HG02884 (cell line): ENCODE results near the gene TTC34.
"Not testable (repeated sequence)": the region's sequence is repeated elsewhere in the genome, so short reads cannot be mapped to it uniquely, and the experiment has no call there.

Experiments used
- ATAC-seq: cut with Tn5 transposase; IDR thresholded peaks from one replicate; pipeline ENCODE4 v1.9.1; 2021; ENCODE audit warnings: mild to moderate bottlenecking, moderate library complexity; ENCODE audit not compliant: unreplicated experiment

TTC34 gene

DNA sequence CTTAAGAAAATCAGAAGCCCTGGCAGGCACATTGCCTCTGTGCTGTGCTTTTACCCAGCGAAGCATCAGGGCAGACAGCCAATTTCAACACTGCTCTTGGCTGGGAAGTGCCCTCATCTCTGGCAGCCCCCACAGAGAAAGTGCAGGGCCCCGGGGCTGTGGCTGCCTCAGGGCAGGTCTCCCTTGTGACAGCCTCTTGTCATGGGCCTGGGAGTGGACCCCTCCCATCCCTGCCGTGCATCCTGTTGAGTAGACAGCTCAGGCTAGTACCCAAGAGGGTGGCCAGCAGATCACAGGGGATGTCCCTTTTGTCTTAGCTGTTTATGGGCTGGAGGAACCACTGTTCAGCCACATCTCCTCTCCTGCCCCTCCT, 23.3 kb downstream of the TTC34 start:
- no peak for ATAC-seq

DNA sequence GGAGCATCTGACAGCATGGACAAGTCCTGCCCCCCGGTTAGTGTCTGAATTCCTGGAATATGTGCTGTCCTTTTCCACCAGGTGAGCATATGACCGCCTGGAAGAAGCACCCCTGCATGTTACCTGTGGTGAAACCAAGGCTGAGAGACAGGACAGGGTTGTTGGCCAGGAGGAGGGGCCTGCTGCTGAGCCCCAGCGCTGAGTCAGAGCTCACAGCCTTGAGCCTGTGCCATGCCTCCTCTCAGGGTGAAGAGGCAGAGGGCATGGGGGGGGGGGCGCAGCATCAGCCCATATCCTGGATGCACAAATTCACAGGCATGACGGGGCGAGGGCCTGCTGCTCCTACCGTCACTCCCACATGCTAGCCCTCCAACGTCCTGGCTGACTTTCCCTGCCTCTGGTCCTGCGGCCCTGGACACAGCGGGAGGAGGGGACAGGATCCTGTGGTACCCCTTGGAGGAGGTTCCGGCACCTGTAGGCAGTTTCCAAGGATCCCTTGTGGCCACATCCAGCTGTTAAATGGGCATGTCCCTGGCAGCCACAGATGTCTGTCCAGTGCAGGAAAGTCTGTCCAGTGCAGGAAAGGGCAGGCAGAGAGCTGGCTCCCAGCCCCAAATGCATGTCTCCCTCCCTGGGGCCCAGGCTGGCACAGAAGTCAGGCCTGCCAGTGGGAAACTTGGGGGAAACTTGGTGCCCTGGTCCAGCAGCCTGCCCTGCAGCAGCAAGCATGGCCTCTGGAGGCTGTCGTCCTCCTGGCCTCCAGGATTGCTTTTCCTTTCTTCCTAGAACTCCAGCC, 23.9 kb downstream of the TTC34 start:
- no peak for ATAC-seq

DNA sequence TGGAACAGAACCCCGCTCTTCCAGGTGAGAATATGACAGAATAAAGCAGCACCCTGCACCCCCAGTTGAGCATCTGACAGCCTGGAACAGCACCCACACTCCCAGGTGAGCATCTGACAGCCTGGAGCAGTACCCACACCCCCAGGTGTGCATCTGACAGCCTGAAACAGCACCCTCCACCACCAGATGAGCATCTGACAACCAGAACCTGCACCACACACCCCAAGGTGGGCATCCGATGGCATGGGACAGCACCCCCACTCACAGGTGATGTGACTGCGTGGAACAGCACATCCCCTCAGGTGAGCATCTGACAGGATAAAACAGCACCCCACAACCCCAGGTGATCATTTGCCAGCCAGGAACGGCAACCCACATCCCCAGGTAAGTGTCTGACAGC, 26.2 kb downstream of the TTC34 start:
- not testable (repeated sequence) for ATAC-seq

- ATAC-seq, result not testable (repeated sequence)
Observed at GRCh38 chr1:2768052-2768451, 33.4 kb downstream of the TTC34 start.

GRCh38 chr1:2759433-2759832, 42.1 kb downstream of the TTC34 start:
- ATAC-seq, result not testable (repeated sequence)

DNA sequence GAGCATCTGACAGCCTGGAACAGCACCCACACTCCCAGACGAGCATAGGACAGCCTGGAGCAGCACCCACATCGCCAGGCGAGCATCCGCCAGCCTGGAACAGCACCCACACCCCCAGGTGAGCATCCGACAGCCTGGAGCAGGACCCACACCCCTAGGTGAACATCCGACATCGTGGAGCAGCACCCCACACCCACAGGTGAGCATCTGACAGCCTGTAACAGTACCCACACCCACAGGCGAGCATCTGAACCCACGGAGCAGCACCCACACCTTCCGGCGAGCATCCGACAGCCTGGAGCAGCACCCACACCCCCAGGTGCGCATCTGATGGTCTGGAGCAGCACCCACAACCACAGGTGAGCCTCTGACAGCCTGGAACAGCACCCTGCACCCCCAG, 44.0 kb downstream of the TTC34 start:
- ATAC-seq, result not testable (repeated sequence)

- ATAC-seq, result not testable (repeated sequence)
Observed at GRCh38 chr1:2755426-2755825, 46.1 kb downstream of the TTC34 start.

DNA sequence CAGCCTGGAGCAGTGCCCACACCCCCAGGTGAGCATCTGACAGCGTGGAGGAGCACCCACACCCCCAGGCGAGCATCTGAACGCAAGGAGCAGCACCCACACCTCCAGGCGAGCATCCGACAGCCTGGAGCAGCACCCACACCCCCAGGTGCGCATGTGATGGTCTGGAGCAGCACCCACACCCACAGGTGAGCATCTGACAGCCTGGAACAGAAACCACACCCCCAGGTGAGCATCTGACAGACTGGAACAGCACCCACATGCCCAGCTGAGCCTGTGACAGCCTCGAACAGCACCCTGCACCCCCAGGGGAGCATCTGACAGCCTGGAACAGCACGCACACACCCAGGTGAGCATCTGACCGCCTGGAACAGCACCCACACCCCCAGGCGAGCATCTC, 46.9 kb downstream of the TTC34 start:
- ATAC-seq, result not testable (repeated sequence)

- not testable (repeated sequence) for ATAC-seq
Observed at GRCh38 chr1:2752503-2752902, 49.0 kb downstream of the TTC34 start.

DNA sequence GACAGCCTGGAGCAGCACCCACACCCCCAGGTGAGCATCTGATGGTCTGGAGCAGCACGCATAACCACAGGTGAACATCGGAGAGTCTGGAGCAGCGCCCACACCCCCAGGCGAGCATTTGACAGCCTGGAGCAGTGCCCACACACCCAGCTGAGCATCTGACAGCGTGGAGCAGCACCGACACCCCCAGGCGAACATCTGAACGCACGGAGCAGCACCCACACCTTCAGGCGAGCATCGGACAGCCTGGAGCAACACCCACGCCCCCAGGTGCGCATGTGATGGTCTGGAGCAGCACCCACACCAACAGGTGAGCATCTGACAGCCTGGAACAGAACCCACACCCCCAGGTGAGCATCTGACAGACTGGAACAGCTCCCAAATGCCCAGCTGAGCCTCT, 49.6 kb downstream of the TTC34 start:
- not testable (repeated sequence) for ATAC-seq

- ATAC-seq, result not testable (repeated sequence)
Observed at GRCh38 chr1:2750766-2751730, 50.4 kb downstream of the TTC34 start.

GRCh38 chr1:2750041-2750680, 51.3 kb downstream of the TTC34 start:
- ATAC-seq, result not testable (repeated sequence)

- not testable (repeated sequence) for ATAC-seq
Observed at GRCh38 chr1:2748626-2749025, 52.9 kb downstream of the TTC34 start.

DNA sequence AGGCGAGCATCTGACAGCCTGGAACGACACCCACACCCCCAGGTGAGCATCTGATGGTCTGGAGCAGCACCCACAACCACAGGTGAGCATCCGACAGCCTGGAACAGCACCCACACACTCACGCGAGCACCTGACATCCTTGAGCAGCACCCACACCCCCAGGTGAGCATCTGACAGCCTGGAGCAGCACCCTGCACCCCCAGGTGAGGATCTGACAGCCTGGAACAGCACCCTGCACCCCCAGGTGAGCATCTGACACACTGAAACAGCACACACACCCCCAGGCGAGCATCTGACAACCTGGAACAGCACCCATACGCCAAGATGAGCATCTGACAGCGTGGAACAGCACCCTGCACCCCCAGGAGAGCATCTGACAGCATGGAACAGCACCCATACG, 106.7 kb downstream of the TTC34 start:
- ATAC-seq, result not testable (repeated sequence)

- not testable (repeated sequence) for ATAC-seq
Observed at GRCh38 chr1:2690180-2690579, 111.3 kb downstream of the TTC34 start.

DNA sequence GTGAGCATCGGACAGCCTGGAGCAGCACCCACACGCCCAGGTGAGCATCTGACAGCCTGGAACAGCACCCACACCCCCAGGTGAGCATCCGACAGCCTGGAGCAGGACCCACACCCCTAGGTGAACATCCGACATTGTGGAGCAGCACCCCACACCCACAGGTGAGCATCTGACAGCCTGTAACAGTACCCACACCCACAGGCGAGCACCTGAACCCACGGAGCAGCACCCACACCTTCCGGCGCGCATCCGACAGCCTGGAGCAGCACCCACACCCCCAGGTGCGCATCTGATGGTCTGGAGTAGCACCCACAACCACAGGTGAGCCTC, 113.2 kb downstream of the TTC34 start:
- ATAC-seq, result not testable (repeated sequence)

DNA sequence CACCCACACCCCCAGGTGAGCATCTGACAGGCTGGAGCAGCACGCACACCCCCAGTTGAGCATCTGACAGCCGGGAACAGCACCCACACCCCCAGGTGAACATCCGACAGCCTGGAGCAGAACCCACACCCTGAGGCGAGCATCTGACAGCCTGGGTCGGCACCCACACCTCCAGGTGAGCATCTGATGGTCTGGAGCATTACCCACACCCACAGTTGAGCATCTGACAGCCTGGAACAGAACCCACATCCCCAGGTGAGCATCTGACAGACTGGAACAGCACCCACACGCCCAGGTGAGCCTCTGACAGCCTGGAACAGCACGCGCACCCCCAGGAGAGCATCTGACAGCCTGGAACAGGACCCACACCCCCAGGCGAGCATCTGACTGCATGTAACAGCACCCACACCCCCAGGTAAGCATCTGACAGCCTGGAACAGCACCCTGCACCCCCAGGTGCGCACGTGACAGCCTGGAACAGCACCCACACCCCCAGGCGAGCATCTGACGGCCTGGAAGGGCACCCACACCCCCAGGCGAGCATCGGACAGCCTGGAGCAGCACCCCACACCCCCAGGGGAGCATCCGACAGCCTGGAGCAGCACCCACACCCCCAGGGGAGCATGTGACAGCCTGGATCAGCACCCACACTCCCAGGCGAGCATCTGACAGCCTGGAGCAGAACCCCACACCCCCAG, 113.7 kb downstream of the TTC34 start:
- ATAC-seq, result not testable (repeated sequence)

DNA sequence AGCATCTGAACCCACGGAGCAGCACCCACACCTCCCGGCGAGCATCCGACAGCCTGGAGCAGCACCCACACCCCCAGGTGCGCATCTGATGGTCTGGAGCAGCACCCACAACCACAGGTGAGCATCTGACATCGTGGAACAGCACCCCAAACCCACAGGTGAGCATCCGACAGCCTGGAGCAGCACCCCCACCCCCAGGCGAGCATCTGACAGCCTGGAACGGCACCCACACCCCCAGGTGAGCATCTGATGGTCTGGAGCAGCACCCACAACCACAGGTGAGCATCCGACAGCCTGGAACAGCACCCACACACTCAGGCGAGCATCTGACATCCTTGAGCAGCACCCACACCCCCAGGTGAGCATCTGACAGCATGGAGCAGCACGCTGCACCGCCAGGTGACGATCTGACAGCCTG, 114.3 kb downstream of the TTC34 start:
- ATAC-seq, result not testable (repeated sequence)

DNA sequence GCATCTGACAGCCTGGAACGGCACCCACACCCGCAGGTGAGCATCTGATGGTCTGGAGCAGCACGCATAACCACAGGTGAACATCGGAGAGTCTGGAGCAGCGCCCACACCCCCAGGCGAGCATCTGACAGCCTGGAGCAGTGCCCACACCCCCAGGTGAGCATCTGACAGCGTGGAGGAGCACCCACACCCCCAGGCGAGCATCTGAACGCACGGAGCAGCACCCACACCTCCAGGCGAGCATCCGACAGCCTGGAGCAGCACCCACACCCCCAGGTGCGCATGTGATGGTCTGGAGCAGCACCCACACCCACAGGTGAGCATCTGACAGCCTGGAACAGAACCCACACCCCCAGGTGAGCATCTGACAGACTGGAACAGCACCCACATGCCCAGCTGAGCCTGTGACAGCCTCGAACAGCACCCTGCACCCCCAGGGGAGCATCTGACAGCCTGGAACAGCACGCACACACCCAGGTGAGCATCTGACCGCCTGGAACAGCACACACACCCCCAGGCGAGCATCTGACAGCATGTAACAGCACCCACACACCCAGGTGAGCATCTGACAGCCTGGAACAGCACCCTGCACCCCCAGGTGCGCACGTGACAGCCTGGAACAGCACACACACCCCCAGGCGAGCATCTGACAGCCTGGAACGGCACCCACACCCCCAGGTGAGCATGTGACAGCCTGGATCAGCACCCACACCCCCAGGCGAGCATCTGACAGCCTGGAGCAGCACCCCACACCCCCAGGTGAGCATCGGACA, 115.2 kb downstream of the TTC34 start:
- not testable (repeated sequence) for ATAC-seq

DNA sequence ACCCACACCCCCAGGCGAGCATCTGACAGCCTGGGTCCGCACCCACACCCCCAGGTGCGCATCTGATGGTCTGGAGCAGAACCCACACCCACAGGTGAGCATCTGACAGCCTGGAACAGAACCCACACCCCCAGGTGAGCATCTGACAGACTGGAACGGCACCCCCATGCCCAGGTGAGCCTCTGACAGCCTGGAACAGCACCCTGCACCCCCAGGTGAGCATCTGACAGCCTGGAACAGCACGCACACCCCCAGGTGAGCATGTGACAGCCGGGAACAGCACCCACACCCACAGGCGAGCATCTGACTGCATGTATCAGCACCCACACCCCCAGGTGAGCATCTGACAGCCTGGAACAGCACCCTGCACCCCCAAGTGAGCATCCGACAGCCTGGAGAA, 115.8 kb downstream of the TTC34 start:
- not testable (repeated sequence) for ATAC-seq
